RPMI8226 (cell line): ENCODE measurements around the gene TFB1M.
"Not testable (repeated sequence)": the region's sequence is repeated elsewhere in the genome, so short reads cannot be mapped to it uniquely, and the experiment has no call there.

Experiments used
- DNase-seq: peaks from one replicate; pipeline ENCODE4 v3.0.0-alpha.2; 2015

TFB1M gene

GRCh38 chr6:155232848-155233247, 81.4 kb downstream of the TFB1M start:
- DNase-seq: no peak

DNA sequence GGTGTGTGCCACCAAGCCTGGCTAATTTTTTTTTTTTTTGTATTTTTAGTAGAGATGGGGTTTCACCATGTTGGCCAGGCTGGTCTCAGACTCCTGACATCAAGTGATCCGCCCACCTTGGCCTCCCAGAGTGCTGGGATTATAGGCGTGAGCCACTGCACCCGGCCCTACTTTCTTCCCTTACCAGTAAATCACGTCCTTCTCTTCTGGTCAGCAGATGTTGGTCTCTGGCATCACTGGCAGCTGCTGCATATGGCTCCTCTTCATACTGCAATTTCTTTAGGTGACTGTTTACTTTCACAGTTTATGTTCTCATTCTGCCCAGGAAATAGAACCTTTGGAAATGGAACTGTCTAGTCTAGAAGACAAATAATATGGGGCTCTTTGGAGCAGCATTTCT, 83.3 kb downstream of the TFB1M start:
- DNase-seq: not testable (repeated sequence)

GRCh38 chr6:155228546-155229166, 85.6 kb downstream of the TFB1M start:
- DNase-seq: no peak

DNA sequence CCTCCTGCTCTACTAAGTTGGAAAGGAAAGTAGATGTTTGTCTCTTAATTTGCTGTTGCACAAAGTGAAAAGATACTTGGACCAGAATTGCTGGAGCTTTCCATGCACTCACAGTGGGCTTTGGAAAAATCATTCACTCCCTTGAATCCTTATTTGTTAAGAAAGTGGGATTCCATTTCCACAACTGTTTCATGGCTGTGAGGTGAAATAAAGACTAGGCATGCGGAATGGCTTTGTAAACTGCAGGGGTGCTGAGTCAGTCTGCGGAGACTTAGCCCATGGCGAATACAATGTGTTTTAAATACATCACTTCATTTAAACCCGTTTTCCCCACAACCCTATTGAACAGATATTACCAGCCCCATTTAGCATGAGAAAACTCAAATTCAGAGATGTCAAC, 87.2 kb downstream of the TFB1M start:
- no peak for DNase-seq

GRCh38 chr6:155224618-155225017, 89.7 kb downstream of the TFB1M start:
- DNase-seq: no peak

GRCh38 chr6:155223646-155224451, 90.4 kb downstream of the TFB1M start:
- DNase-seq: no peak

DNA sequence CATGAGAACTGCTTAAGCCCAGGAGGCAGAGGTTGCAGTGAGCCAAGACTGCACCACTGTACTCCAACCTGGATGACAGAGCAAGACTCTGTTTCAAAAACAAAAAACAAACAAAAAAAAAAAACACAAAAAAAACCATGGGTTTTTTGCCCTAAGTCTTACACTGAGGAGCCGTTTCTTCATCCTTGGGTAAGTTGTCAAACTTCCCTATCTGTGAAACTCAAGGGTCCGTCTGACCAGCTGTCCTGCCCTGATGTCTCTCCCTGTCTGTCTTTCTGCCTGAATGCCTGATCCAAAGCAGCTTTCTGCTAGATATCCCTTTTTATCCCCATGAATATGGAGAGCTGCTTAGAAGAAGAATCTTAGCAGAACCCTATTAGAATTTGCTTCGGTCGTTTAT, 91.8 kb downstream of the TFB1M start:
- DNase-seq: no peak

DNA sequence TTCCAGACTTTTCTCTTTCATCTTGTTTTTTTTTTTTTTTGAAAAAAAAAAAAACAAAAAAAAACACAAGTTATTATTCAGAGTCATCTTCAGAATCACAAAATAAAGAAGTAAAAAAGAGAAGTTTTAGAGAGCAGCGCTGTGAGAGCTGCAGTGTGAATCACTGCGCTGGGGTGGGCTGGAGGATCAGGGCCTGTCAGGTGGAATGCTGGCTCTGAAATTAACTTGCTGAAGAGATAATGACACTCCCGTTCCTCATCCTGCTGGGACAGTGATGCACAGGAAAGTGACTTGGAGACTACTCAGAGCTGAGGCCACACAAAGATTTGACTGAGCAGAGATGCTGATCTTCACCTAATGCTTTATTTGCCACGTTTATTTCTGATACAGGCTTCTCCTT, 93.2 kb downstream of the TFB1M start:
- no peak for DNase-seq

DNA sequence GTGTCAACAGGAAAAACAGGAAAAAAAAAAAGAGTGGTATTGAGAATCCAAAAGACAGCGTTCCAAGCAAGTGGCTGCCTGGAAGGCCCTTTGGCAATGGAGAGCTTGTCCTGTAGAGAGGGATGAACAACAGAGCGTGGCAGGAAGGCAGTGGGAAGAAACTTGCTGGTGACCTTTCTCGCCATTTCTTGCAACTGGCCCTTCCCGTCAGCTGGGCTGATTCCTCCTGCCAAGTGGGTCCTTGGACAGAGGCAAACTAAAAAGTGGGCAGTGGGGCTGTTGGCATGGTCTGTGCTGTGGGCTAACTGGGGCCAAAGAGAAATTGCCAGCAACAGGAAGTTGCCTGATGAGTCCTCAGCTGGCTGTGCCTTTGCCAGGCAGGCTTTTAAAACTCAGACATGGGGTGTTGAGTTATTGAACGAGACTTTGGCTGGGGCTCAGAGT, 94.4 kb downstream of the TFB1M start:
- no peak for DNase-seq

GRCh38 chr6:155219299-155219698, 95.0 kb downstream of the TFB1M start:
- no peak for DNase-seq

DNA sequence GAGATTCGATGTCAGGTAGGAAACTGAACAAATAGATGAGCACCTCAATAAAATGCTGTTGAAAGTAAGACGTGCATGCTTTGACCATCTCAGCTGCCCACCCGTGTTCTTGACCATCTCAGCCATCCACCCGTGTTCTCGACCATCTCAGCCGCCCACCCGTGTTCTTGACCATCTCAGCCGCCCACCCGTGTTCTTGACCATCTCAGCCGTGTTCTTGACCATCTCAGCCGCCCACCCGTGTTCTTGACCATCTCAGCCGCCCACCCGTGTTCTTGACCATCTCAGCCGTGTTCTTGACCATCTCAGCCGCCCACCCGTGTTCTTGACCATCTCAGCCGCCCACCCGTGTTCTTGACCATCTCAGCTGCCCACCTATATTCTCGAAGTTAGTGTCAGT, 95.6 kb downstream of the TFB1M start:
- not testable (repeated sequence) for DNase-seq

DNA sequence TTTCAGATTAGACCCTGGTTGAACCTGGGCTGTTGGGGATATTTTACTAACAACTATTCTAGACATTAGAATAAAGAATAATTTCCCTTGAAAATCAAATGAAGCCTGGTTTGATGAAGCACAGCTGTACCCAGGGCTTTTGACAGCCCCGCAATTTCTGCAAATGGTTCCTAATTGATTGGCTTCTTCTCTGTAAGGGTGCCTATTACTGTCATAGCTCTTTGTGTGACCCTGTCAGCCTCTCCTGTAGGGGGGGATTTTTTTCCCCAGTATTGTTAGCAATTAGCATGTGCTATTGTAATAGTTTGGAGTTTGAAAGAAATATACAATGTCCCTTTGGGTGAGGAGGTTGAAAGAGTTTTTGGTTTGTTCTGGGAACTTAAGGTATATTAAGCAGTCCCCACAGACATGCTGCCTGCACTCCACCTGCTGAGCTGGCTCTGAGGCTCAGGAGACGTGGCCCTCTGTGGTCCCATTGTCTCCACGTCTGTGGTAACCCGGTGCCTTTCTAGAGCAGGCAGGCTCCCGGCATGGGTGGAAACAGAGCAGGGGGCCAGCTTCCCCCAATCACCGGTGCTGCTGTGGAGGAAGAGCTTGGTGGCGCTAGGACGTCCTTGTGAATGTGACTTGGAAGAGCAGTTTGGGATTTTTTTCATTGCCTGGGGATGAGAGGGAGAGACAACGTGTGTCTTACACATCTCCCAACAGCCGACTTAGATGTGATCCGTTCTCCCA, 97.8 kb downstream of the TFB1M start:
- no peak for DNase-seq

DNA sequence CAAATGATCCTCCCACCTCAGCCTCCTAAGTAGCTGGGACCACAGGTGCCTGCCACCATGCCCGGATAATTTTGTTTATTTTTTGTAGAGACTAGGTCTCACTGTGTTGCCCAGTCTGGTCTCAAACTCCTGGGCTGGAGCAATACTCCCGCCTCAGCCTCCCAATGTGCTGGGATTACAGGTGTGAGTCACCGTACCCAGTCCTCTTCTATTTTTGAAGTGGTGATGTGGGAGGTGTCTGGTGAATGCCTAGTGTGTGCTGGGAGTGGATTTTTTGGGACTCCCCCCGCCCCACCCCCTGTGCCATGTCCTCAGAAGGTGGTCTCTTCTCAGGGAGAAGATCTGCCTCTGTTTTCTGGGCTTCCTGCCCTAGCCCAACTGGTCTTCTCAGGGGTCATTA, 98.4 kb downstream of the TFB1M start:
- no peak for DNase-seq

DNA sequence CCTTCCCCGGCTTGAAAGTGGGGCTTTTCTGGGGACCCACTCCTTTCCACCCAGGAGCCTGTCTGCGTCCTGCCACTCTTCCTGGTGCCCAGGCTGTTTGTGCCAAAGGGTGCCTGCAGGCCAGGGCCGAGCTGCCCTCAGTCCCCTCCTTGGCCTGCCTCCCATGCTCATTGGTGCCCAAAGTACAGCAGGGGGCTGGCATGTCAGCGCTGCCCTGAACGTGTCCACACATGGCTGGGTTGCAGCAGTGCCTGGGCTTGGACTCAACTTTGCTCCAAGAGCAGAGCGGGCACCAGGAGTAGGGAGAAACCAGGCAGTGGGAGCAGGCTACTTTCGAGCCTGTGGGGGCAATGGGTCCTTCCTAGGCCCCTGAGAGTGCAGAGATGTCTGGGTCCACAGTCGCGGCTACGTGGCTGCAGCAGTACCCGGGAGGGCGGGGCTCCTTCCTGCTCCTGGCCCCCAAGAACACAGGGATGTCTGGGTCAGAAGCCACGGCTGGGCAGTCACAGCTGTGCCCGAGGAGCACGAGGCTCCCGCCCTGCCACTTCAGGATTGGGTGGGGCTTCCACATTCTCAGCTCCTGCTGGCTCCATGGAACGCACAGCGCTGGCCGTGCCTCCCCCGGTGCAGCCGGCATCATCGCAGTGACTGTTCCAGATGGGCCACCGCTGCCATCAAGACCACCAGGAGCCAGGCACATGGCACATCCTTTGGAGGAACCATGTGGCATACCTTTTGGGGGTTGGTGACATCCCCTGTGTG, 100.5 kb downstream of the TFB1M start:
- no peak for DNase-seq

GRCh38 chr6:155212616-155213380, 101.5 kb downstream of the TFB1M start:
- DNase-seq: no peak

GRCh38 chr6:155212106-155212505, 102.2 kb downstream of the TFB1M start:
- DNase-seq: no peak

GRCh38 chr6:155207223-155207622, 107.1 kb downstream of the TFB1M start:
- no peak for DNase-seq
